Thyroid gland (tissue), 4 donors: ENCODE measurements around the gene UNC5C.

Experiments
- CTCF ChIP-seq, 6 experiments: fragments of 200-600 bp in 3 of 6; fragments of 450-650 bp in 3 of 6; sonication (generic) in 3 of 6; IDR thresholded peaks; one replicate each; pipeline ENCODE4 v1.5.1; 2016 to 2019; ENCODE audit warnings: antibody characterized with exemption in 6 of 6, mild to moderate bottlenecking in 2 of 6, inconsistent platforms in 1 of 6, moderate library complexity in 1 of 6
- POLR2A ChIP-seq, 2 donors: fragments of 450-650 bp; IDR thresholded peaks; one replicate each; pipeline ENCODE4 v1.6.1; 2017; ENCODE audit warnings: antibody characterized with exemption in 2 of 2, mild to moderate bottlenecking in 2 of 2, moderate library complexity in 1 of 2

GRCh38 chr4:95142932-95143331 is 405.8 kb downstream of the UNC5C start:
- TF ChIP-seq CTCF (IDR thresholded peaks at IDR 0.05) (peak in 2 of 6 experiments; percentile 27 to 41), POLR2A (IDR thresholded peaks at IDR 0.05) (no peak)
